CD4-positive, alpha-beta T cell treated with Interleukin-12 subunit alpha and Interleukin-12 subunit beta, for 1 hour (primary cell): ENCODE results near the gene DOCK11.

Source experiments
- DNase-seq: peaks from one replicate; pipeline ENCODE4 v3.0.0-alpha.2; 2020

Gene DOCK11

GRCh38 chrX:118634336-118634735 is 138.7 kb downstream of the DOCK11 start:
- DNase-seq: no peak

- DNase-seq: no peak
Measured at GRCh38 chrX:118637997-118638396, 142.4 kb downstream of the DOCK11 start.

DNA sequence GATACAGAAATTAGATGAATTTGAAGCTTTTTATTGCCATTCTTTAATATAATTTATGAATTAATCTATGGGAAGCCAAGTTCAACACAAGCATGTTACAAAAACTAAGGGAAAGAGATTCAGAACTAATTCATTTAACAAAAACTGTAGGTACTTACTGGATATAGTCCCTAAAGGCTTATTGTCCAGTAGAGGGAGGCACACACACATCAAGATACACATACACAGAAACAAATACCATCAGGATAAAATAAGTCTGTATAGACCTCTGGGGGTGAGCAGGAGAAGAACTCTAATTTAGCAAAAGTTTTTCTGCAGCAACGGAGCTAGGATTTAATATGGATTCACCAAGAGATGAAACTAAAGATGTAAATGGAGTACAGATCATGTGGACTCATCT is 148.8 kb downstream of the DOCK11 start:
- DNase-seq: no peak

GRCh38 chrX:118652717-118653116 is 157.1 kb downstream of the DOCK11 start:
- no peak for DNase-seq

DNA sequence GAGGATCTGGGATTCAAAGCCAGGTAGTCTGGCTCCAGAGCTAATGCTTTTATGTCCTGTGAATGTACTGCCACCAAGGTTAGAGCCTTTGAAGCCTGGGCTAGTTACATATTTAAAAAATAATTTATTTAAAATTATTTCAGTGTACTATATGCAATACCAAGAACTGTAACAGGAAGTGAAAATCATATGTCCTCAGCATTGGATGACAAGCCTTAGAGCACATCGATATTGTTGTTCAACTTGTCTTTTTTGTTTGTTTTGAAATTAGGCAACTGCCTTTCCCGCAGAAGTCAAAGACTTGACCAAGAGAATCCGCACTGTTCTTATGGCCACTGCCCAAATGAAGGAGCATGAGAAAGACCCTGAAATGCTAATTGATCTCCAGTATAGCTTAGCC is 158.7 kb downstream of the DOCK11 start:
- no peak for DNase-seq

GRCh38 chrX:118655561-118656246 is 160.1 kb downstream of the DOCK11 start:
- no peak for DNase-seq

DNA sequence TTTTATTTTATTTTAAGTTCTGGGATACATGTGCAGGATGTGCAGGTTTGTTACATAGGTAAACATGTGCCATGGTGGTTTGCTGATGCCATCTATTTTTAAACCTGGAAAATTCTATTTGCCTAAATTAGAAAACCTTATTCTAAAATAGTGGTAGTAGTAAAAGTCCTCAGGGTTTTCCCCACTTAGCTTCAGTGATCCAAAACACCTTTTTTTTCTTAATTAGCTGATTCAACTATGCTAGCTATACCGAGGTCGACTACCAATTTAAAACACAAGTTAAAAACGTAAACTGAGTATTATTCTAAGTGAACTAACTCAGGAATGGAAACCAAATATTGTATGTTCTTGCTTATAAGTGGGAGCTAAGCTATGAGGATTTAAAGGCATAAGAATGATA is 161.8 kb downstream of the DOCK11 start:
- DNase-seq: no peak

DNA sequence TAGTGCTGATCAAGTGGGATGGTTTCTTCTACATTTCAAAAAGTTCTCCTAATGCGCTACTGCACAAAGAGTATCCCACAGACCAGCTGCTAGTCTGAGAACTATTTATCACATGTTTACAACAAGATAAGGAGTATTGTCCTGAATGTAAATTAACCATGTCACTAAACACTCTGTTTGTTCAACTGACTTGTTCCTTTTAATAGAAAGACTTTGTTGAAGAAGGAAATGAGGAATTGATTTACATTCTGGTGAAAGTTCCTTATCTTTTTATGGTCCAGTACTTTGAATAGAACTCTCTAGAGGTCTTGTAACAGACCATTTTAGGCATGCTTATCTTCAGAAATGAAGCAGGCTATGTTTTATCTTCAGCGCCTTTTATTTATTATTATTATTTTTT is 164.5 kb downstream of the DOCK11 start:
- DNase-seq: no peak

- DNase-seq: no peak
Measured at GRCh38 chrX:118665204-118665603, 169.6 kb downstream of the DOCK11 start.

GRCh38 chrX:118666521-118666920 is 170.9 kb downstream of the DOCK11 start:
- DNase-seq: no peak

DNA sequence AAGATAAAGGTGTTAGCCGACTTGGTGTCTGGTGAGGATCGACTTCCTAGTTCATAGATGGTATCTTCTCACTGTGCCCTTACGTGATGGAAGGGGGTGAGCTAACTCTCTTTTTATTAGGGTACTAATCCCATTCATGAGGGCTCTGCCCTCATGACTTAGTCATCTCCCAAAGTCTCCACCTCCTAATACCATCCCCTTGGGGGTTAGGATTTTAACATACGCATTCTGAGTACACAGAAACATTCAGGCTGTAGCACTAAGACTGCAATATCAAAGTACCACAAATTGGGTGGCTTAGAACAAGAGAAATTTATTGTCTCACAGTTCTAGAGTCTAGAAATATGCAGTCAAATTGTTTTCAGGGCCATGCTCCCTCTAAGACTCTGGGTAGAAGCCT is 173.8 kb downstream of the DOCK11 start:
- no peak for DNase-seq

DNA sequence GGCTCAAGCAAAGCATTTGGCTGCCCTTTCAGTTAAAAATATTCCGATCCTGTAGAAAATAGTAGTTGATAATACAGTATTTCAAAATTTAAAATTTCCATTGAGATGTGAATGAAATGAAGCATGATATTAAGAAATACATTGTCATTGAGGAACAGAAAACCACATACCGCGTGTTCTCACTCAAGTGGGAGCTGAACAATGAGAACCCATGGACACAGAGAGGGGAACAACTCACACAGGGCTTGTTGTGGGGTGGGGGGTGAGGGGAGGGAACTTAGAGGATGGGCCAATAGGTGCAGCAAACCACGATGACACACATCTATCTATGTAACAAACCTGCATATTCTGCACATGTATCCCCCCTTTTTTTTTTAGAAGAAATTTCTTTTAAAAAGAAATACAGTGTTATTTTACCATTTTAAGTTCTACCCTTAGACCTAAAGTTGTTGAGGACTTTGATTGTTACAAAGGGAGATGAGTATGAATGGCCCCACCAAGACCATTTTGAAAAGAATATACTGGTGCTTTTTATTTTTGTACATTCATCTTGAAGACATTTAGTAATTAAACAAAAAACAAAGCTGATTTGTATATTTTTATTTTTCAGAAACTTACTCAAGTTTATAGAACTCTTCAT is 179.8 kb downstream of the DOCK11 start:
- DNase-seq: no peak

- DNase-seq: no peak
Measured at GRCh38 chrX:118675966-118676349, 180.3 kb downstream of the DOCK11 start.

DNA sequence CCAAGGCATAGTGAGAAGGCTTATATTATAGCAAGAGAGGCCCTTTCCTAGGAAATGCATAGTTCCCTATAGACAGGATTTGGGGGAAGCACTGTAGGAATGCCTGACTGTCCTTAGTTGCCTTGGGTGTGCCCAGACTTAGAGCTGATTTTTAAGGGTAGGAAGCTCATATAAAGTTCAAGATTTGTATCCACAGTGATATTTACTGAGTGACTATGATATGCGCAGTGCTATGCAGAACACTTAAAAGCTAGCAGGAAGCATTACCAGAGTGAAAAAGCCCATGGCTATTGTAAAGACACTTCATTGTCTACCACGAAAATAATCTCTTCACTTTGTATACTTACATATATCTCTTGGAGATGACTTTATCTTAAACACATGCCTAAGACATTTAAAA is 181.7 kb downstream of the DOCK11 start:
- no peak for DNase-seq

GRCh38 chrX:118679290-118679689 is 183.7 kb downstream of the DOCK11 start:
- no peak for DNase-seq

- no peak for DNase-seq
Measured at GRCh38 chrX:118682258-118683014, 186.8 kb downstream of the DOCK11 start.

GRCh38 chrX:118685393-118685792 is 189.8 kb downstream of the DOCK11 start:
- no peak for DNase-seq

DNA sequence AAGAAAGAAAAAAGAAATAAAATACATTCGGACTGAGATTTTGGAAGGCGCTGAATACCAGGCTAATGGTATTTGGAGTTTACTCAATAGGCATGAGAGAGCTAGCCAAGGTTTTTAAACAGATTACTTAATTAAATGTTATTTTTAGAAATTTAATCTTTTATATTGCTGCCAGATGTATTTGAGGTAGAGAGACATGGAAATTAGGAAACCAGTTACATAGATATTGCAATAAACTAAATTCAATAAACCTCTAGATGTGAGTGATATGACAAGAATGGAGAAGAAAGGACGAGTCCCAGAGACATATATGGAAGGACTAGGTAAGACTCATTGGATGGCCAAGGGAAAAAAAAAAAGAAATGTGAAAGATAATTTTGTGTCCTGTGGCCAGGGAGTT is 193.3 kb downstream of the DOCK11 start:
- DNase-seq: no peak

- DNase-seq: no peak
Measured at GRCh38 chrX:118693843-118694242, 198.2 kb downstream of the DOCK11 start.

- no peak for DNase-seq
Measured at GRCh38 chrX:118694638-118695037, 199.0 kb downstream of the DOCK11 start.

GRCh38 chrX:118698516-118699170 is 203.0 kb downstream of the DOCK11 start:
- DNase-seq: no peak

DNA sequence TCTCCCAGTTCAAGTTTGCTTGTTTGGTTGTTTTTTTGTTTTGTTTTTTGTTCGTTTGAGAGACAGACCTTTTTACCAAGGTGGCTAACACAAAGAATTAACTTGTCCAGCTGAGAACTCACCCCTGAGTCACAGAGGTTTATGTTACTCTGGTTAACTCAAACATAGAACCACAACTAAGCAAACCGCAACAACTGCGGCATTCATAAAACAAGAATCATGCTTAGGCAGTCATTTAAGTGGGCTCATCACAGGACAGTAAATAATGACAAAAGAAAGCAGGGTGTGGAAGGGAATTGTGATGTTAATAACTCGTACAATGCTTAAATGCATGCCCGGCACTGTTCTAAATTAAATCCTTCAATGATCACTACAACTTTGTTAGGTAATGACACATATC is 207.1 kb downstream of the DOCK11 start:
- DNase-seq: no peak

DNA sequence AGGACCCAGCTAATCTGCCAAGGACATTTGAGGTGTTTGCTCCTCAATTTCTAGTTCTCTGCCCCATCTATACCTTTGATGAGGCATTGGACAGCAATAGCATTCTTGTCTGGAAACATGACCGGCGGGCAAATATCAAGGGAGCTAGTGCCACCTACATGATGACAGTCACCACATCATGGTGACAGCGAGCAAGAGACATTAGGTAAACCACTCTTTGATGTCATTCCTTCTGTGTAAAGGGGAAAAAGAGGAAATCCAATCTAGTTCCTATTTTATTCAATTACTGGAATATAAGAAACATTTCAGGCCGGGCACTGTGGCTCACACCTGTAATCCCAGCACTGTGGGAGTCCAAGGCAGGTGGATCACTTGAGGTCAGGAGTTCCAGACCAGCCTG is 211.1 kb downstream of the DOCK11 start:
- no peak for DNase-seq

DNA sequence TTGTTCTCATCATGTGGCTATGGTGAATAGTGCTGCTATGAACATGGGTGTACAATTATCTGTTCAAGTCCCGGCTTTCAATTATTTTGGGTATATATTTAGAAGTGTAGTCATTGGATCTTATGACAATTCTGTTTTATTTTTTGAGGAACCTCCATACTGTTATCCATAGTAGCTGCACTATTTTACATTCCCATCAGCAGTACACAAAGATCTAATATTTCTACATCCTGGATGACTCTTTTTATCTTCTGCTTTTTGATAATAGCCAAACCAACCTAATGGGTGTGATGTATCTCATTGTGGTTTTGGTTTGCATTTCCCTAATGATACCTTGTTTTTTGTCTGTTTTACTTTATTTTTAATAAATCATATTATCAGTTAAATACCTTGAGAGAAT is 218.9 kb downstream of the DOCK11 start:
- no peak for DNase-seq
